NCI-H345 treated with DMSO at 0.1 percent for 48 hours (cell line): ENCODE results near the gene NUDT2.

Experiments
- DNase-seq: peaks from one replicate; lab custom pipeline; 2025; ENCODE audit not compliant: unreplicated experiment; lab: John Stamatoyannopoulos, UW

The NUDT2 gene

DNA sequence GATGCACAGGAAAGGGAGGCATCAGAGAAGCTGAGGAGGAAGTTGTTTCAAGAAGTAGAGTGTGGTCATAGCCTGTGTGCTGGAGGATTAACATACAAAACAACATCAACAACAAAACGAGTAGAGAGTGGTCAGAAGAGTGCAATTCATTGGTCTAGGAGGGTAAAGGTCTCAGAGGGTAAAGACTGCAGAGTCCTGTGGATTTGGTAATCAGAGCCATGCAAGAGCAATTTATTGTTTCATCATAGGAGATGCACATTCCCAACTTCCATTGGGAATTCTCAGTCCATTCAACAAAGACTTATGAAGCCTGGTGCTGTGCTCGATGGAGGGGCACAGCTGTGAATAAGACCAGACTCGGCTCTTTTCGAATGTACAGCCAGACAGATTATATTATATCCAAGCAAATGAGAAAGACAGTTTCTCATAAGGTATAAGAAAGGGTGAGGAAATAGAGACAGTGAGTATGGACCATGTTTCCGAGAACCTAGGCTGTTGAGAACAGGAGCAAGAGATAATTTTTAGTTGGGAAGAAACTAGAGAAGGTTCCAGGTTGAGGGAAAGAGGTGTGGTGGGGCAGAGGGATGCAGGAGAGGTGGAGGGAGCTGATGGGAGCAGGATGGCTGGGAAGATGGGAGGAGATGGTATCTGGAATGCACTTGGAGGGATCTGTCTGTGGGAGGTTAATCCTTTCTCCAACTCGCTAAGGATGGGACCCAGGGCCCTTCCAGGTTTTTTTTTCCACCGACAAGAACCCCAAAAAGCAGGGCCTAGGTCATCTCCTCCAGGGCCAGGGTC lies 55.2 kb downstream of the NUDT2 start:
- no peak for DNase-seq

DNA sequence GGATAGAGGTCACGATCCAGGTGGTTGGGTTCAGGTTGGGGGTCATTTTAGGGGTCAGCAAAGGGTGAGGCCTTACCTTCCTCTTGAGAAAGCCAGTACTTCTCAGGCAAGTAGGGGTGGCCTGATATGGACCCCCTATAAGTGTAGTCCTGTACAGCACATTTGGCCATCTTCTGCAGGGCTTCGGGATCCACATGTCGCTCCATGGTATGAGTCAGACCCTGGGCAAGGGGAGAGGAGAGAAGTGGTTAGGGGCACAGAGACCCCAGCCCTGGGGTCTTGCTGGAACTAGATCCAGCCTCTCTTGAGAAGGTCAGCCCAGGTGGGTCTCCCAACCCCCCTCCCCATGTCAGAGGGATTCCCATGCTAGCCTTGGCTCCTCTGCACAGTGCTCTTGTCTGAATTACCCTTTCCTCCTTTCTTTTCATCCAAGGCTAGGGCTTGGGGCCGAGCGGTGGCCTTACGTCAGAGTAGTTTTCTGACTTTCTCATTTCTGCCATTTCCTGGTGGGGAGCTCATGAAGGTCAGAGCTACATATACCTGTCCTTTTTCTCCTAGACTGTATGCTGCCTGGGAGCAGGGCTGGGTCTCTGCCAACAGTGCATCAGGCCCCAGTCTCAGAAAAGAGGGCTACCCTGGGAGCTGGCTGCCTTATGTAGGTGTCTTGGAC lies 56.3 kb downstream of the NUDT2 start:
- no peak for DNase-seq

DNA sequence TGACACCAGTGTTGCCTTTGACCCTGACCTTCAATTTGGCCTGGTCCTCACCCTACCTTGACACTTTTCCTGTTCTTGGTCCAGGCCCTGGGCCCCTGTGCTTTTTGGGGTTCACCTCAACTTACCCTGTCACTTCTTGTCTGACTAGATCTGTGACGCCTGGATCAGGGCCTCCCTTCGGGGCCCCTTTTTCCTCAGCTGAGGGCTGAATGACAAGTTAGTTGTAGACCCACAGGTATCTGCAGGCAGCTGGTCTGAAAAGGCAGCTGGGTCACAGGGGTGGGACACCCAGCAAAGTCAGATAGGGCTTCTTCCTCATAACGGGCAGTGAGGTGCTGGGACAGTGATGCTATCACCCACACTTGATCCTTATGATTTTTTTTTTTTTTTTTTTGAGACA lies 57.3 kb downstream of the NUDT2 start:
- no peak for DNase-seq

DNA sequence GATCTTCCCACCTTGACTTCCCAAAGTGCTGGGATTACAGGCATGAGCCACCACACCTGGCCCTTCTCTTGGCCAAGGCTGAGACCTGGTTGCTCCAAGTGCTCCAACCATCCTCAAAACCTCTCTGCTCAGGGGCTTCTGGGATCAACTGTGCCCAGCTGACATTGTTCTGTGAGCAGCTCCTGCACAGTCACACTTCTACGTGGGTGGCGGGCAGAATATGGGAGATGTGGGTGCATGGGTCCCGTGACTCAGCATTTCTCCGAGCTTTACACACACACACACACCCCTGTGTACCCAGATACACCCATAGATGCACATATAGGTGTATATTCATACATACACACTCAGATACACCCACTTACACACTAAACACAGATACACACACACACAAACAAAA lies 57.9 kb downstream of the NUDT2 start:
- no peak for DNase-seq

DNA sequence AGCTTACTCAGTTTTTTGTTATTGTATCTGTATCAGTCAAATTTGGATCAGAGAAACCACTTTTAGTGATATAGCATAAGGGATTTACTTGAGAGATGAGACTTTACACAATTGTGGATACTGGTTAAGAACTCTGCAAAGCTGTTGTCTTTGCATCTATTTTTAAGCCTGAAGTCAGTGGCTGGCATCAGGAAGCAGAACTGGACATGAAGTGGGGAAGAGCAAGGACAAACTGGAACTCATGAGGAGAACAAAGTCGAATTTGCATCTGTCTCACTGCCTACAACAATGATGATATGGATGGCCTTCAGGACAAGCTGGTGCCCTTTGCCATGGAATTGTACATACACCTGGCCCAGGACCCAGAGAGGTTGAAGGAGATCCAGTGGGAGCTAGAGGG lies 63.1 kb downstream of the NUDT2 start:
- DNase-seq, result no peak
